Effector CD8-positive, alpha-beta T cell (primary cell): Measurements from ENCODE around the gene GSG1L2.

ENCODE experiments used
- DNase-seq: peaks from one replicate; lab custom pipeline; 2025; lab: John Stamatoyannopoulos, UW
- total RNA-seq, 4 experiments: gene quantifications; one replicate each; lab custom pipeline; 2026; lab: John Stamatoyannopoulos, UW

The GSG1L2 gene
- total RNA-seq, result 0 reads per million in 4 experiments

DNA sequence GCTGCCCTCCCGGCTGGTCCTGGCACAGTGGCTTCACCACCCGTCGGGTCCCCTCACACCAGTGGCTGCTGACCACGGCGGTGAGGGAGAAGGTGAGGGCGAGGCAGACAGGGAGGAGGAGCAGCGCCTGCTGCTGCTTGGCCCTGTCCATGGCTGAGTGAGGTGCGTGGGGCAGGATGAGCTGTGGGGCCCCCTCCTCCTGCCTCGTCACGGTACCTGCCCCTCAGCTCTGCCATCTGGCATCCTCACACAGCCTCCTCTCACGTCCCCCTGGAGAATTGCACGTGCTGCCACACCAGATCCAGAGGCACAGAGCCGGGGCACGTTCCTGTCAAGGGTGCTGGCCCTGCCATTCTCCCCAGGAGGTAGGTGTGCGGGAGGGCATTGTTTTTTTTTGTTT, at the start of gene GSG1L2:
TSS of gene GSG1L2 (minus strand) at position 159 of the 400 bp plus-strand sequence. CDS start at position 151, 8 bp downstream.
- DNase-seq, result no peak

DNA sequence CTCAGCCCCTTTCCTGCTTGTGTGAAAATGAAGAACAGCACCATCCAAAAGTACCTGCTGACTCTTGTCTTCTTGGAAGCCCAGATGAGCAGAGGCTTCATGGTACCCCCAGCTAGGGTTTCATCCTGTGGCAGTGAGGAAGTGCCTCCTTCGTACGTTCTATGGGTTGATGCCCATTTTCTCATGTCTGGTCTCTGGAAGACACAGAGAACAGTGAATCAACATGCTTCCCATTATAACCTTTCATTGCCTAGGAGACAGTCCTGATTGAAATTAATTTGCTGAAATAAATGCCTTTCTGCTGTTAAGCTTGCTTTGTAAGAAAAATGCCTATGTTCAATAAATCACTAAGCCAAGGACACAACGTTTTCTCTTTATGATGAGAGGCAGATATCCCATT, 46.7 kb upstream of the GSG1L2 start:
- DNase-seq, result no peak

DNA sequence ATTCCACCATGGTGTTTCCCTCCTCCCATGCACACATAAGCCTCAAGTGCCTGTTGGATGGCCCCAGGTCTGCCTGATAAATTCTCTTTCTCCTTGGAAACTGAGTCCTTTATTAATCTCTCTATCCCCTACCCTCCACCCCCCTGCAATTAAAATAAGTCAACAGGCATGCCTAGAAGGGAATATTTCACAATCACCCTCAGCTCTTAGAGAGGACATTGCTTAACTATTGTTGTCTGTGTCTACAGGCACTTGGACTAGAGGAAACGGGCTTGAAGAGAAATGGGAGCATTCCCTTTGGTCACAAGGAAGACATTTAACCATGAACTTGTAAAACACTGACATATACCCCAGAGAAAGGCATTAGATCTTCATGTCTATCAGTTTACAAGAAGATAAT, 43.7 kb upstream of the GSG1L2 start:
- DNase-seq, result no peak

DNA sequence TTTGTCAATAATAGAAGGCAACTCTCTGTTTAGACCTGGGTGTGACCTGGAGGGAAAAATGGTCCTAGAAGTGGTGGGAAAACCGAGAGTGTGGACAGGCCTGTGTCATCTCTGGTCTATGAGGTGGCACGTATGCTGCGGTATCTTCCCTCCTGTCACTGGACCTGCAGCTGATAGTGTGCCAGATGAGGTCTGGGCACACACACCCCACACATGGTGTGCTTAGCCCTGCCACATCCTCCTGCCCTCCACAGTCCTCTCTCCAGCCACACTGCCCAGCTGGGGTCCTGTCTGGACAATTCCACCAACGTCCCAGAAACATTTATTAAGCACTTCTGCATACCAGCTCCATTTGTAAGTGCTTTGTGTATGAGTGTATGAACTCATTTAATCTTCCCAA, 41.1 kb upstream of the GSG1L2 start:
- DNase-seq, result no peak

DNA sequence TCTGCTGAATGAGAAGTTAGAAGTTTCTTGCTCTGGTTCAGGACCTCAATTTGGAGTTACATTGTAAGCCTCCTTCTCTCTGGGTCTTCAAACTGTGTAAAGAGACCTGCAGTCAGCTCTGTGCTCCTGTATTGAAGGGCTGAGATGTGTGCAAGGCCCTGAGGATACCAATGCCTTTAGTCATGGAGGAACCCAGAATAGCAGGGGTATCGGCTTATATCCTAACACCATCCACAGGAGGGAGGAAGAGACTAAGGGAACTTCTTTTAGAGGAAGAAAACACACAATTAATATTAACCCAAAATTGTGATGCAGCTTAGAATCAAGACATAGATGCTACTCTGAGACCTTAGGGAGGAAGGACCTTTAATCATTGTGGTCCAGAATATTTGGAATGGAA, 40.3 kb upstream of the GSG1L2 start:
- DNase-seq, result no peak

DNA sequence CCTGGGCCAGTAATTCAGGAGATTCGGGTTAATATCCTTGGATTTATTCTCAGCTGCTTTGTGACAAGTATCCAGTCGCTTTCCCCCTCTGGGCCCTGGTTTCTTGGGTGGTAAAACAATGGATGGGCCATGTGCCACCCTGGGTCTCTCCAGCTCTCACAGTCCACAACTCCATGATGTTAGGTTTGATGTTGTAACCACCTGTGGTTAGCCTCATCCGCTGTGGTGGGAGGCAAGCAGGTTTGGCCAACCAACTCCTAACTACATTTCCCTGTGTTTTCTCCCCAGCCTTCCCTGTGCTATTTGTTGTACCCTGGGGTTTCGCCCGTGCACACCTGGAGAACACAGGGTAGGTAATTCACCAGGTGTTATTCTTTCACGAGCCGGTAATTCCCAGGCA, 39.0 kb upstream of the GSG1L2 start:
- DNase-seq, result no peak

DNA sequence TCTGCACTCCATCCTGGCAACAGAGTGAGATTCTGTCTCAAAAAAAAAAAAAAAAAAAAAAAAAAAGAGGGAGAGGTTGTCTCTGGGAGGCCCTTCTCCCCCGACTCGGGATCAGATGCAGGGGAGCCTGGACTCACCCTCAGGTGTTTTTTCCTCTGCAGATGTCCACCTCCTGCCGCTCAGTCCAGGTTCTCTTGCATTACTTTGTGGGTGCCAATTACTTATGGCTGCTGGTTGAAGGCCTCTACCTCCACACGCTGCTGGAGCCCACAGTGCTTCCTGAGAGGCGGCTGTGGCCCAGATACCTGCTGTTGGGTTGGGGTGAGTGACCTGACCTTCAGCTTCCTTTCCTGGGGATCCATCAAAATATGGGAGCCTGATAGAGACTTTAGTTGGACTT, 37.9 kb upstream of the GSG1L2 start:
- DNase-seq, result no peak

DNA sequence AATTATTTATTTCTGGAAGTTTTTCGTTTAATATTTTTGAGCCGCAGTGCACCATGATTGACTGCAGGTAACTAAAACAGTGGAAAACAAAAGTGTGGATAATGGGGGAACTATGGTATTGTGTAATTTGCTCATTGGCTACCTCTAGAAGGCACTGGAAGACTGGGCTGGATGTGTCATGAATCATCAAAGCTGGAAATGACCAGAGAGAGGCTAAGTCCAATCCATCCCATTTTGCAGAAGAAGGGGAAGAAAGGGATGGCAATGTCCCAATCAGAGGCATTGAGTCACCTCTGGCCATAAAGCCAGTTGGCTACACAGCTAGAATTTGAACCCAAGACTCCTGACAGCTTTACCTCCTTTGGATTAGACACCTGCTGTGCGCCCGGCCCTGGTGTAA, 33.2 kb upstream of the GSG1L2 start:
- DNase-seq, result no peak

DNA sequence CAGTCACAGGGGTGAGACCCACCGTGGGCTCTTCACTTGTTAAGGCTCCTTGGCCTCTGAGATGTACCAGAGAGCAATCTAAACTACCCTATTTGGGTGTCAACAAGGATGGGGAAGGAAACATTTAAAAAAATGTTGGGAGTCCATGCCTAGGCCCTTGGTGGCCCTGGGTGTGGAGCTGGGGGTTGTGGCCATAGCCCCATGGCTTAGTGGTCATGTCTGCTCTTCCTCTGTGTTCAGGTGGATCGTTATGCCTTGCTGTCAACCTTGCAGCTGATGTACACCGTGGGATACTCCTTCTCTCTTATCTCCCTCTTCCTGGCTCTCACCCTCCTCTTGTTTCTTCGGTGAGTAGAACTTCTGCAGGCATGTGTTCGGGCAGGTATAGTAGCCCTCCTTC, 32.4 kb upstream of the GSG1L2 start:
- no peak for DNase-seq

DNA sequence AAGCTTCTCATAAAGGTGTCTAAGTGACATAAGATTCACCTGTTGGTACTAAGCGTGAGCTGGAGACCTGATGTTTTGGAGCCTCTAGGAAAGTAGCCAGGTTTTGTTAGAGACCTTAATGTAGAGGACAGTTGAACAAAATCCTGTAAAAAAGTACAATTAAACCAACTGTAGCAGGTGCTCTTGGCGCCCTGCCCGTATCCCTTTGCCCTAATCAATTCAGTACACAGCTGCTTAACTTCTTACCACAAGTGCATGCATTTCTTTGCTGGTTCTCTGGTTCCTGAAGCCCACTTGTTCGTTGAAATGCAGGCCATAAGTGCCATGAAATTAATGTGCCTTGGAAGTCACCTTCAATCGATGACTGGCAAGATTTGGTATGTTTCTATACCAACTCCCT, 28.3 kb upstream of the GSG1L2 start:
- DNase-seq, result no peak

DNA sequence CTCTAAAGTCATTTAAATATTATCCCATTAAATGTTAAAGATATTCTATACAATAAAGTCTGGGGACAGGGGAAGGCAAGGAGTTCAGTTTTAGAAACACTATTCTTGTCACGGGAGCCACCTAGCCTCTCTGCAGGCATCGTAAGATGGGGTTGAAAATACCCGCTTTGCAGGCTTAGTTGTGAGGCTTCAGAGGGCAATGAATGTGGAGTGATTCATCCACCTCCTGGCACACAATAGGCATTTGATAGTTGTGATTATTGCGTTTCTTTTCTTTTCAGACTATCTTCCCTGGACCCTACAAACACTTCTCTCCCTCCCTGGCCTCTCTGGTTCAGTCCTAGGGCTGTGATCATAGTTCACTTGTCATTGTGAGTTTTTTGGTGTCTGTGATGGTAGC, 23.4 kb upstream of the GSG1L2 start:
- DNase-seq, result no peak

DNA sequence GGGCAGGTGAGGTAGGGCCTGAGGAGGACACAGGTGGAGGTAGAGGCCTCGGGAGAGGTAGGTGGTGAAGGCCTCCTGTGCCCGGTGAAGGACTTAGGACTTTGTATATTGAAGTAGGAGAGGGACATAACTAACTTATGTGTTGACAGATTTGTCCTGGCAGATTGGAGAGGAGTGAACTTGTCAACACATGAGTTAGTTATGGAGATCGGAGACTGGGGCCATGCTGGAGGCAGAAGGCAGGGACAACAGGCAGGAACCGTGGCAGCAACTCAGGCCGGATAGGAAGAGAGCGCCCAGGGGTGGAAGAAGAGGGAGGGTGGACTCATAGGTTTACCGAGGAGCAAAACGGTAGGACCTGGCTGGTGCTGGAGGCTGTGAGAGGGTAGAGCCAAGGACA, 22.3 kb upstream of the GSG1L2 start:
- DNase-seq, result no peak

DNA sequence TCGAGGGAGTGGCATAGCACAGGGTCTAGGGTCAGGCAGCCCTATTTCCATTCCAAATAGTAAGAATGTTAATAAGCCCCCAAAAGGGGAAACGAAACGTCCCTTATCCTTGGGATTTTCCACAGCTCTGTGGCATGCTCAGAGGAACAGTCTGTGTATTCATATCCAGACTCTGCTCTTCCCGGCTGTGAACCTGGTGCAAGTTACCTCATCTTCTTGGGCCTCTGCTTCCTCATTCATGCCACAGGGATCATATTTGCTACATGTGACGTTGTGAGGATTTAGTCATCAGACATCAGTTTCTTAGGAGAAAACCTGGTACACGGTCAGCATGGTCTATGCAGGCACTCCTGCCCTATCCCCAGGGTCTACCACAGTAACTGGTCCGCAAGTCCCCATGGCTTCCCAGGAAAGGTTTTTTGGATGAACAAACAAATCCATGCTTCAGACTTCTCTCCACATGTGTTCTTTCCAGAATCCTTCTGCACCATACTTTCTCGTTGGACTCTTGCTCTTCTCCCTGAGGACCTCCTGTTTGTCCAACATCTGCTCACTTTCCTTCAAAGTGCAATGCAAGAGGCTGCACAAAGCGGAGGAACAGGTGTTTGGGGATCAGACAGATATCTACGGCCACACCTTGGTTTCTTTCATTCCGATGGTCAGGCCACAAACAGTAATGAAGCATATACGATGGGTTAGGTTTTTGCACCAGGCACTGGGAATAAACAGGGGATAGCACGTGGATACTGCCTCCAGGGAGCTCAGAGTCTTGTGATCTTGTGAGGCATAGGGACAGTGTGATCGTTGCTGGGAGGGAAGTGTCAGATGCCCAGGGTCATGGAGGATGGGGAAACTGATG, 21.5 kb upstream of the GSG1L2 start:
- DNase-seq, result no peak

DNA sequence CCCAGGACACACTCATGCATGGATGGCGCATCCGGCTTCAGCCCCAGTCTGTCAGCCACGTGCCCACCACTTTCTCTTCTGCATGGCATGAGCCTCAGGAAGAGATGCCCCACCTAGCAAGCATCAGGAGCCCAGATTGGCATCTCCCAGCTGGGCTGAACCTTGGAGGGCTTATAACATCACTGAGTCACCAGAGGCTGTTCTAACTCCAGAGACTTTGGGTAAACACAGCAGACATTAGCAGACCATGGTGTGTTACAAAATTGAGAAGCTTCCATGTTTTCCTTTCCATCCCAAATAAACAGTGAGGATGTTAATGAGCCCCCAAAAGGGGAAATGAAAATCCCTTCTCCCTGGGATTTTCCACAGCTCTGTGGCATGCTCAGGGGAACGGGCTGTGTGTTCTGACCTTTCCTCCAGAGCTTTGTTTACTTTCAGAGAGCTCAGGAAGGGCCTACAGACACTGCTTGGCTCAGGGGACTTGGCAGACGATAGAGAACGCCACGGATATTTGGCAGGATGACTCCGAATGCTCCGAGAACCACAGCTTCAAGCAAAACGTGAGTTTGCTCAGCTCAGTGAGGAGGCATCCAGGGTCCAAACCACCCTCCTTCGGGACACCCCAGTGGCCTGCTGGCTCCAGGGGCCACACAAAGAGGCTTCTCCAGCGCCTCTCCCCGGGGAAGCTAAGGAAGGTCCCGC, 20.3 kb upstream of the GSG1L2 start:
- no peak for DNase-seq

DNA sequence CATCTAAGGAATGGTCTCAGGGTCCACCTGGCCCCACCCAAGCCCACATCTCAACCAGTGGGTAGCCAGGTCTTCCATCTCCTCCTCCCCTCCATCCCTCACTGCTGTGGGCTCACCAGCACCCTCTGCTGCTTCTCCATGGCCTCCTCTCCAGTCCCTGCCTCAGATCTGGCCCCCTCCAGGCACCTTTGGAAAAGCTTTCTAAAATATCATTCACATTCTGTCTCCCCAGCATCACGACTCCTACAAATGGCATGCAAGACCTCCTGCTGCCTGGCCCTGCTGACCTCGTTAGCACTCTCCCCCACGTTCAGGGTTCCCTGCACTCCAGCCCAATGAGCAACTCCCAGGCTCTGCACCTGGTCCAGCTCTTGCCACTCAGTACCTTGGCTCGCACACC, 17.6 kb upstream of the GSG1L2 start:
- DNase-seq, result no peak

DNA sequence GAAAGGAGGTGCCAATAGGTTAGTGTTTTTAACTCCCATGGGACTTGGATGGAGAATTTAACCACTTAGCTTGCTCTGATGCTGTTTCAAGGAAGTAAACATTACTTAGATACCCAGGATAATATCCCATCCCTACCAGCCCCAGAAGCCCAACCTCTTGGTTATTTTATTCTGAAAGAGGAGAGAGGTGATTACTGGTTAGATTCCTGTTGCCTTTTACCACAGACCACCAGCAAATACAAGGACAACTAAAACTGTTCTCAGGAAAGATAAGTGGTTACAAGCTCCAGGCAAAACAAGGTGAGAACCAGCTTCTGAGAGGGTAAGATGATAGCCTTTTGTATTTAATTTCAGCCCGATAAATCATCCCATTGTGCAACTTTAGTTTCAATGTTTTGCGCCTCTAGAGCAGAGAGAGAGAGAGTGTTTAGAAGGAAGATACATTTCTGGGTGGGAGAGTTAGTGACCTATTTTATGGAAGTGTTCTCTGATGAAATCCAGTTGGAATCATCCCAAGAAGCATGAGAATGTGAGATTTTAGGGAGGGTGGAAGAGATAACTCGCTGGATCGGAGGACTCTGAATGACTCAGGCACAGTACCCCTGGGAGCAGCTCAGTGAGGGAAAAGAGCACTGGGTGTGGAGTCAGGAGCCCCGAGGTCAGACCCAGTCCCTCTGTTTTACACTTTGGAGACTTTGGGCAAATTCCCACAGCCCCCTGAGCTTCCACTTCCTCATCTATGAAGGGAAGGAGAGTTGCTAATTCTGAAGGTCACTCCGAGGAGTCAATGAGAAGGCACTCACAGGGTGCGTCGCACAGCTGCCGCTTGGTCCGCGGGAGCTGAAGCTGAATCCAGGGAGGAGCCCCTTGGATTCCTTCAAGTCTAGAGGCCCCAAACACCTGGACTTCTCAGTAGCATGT, 15.9 kb upstream of the GSG1L2 start:
- DNase-seq, result no peak

DNA sequence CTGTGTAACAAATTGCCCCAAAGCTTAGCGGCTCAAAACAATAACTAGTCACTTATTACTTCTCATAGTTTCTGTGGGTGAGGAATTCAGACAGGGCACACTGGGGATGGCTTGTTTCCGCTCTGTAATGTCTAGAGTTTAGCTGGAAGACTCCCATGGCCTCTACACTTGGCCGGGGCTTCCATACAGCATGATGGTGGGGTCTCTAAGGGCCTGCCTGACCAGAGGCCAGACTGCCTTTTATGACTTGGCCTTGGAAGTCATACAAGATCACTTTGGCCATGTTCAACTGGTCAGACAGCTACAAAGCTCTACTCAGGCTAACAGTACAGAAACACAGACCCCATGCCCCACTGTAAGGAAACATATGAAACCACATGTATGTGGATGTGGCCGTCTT, 12.0 kb upstream of the GSG1L2 start:
- no peak for DNase-seq

DNA sequence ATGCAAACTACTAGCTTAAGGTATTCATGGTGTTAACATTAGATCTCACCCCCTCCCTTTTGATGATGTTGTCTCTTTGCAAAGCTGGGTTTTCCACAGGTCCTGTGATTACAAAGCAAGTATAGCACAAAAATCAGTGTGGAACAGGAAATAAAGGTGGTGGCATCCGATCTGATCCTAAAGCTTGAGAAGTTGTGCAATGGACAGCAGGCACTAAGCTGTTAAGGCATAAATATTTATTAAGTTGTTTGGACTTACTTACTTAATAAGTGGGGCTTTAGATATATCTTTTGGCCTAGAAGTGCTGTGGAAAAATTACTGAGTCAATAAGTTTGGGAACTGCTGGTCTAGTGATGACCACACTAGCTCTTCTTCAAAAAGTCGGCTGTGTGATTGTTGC, 8.8 kb upstream of the GSG1L2 start:
- DNase-seq, result no peak

DNA sequence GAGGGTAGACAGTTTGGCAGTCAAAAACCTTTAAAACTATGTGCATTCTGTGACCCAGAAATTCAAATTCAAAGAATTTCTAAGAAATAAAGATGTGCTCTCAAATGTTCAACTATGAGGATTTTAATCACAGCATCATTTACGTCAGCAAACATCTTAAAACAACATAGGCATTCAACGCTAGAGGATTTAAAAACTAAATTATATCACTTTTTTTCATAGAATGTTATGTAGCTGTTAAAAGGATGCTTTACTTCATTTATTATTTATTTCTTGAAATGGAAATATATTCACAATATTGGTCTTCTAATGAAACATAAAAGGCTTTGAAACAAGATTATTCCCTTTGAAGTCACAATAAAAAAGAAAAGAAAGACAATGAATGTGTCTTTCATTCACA, 7.5 kb upstream of the GSG1L2 start:
- DNase-seq, result no peak

DNA sequence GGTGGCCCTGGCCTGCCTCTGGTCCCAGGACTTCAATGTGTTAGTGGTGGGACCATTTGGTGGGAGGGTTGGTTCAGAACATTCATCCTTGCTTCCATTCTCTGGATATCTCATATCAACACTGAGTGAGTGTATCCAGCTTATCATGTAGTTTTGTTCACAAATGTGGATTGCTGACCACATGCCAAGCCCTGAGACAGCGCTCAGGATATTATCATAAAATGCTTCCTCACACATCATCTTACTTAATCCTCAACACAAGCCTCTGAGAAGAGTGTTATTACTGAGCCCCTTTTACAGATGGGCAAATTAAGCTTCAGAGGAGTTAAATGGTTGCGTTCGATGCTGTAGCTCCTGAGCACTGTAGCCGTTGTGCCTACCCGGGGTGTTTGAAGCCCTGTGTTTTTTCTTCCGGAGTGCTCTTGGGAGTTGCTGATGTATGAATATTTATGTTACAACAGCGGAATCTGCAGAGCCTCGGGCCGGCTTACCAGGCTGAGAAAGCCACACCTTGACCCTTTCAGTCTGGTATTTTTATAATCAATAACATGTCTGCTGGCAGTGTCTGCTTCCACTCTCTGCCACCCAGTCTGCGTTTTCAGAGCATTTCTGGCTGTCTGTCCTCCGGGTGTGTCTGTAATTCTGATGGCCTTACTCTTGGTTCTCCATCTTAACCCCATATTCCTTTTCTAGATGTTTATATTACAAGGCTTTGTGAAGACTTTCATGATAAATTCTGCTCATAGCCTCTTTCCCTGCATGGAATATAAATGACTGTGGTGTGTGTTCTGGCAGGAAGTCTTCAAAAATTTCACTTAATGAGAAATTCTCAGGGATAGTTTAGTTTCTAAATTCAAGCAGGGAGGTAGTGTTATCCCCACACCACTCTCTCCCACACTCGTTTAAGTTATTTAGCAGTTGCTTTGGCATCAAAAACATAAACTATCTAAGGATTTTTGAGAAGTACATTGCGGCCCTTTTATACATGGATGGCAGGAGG, 6.7 kb upstream of the GSG1L2 start:
- DNase-seq, result no peak

DNA sequence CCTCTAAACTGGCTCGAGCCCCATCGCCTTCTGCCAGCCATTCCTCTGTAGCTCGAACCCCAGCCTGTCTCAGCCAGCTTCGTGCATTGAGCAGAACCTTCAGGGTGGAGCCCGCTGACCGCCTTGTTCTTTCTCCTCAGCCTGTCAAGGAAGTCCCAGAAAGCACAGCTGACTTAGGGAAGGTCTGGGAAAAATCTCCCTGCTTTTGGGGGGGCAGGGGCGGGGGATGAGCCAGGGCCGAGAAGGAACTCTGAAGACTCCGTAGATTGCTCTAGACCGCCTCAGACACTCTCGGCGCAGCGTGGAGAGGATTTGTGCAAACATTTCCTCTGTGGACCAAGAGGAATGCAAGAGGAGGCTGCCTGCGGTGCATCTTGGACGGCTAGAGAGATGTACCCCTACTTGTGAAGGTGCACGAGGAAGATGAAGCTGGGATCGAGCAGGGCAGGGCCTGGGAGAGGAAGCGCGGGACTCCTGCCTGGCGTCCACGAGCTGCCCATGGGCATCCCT, 3.8 kb upstream of the GSG1L2 start, which contains the start of gene GLP2R:
TSS of gene GLP2R (plus strand) at position 284 of the 510 bp plus-strand sequence. CDS start at position 424, 140 bp downstream.
- no peak for DNase-seq
